OCI-LY3 (cell line): ENCODE measurements around the gene ADGRG1.

Experiments
- CTCF ChIP-seq: fragments of 200-600, 300-600 bp; sonication (generic); IDR thresholded peaks from 2 replicates; pipeline ENCODE4 v1.5.1; 2014; ENCODE audit warnings: antibody characterized with exemption, low read length, low read depth
- EZH2phosphoT487 ChIP-seq: fragments of 200-600 bp; shearing (Covaris generic); IDR thresholded peaks from 2 replicates; pipeline ENCODE4 v1.6.1; 2018; ENCODE audit warnings: antibody characterized with exemption, mixed run types, low read depth

GRCh38 chr16:57600952-57601580 lies 27.4 kb upstream of the ADGRG1 start:
- TF ChIP-seq CTCF (no peak), EZH2phosphoT487 (no peak)
